HCT116 (cell line): ENCODE measurements around the gene PCDH15. TPM values are rescaled to one million over a fixed set of nuclear protein-coding genes. Genes with fewer than 3 reads are reported as not detected.

Experiments
- ATAC-seq: fragments of 200-7000 bp; cut with Tn5 transposase; 2 replicates; pipeline ENCODE4 v1.9.1; 2020; ENCODE audit warnings: mild to moderate bottlenecking, moderate library complexity
- BruUV-seq: library from RNA; stranded (reverse); fragments of 400-500 nt; replicated peaks from 2 replicates; lab custom pipeline; 2021; lab: Mats Ljungman, UMichigan
- CTCF ChIA-PET: fragments of 300-600 bp; sonication (Branson Sonifier 250); formaldehyde crosslinking; loops from one replicate; lab custom pipeline; 2021; ENCODE audit warnings: antibody characterized with exemption; lab: Charles Lee
- POLR2A ChIA-PET: fragments of 300-600, 350-600 bp; sonication (Branson Sonifier 250); formaldehyde crosslinking; loops from one replicate; lab custom pipeline; 2021; ENCODE audit warnings: antibody characterized with exemption; lab: Charles Lee
- RAD21 ChIA-PET, 2 experiments: fragments of 300-600 bp; sonication (Branson Sonifier 250); formaldehyde crosslinking; loops; one replicate each; lab custom pipeline; 2023; ENCODE audit warnings: low total read pairs in 2 of 2; ENCODE audit not compliant: uncharacterized antibody in 2 of 2, unreplicated experiment in 2 of 2, low non-redundant PET in 1 of 2; lab: Charles Lee
- DNase-seq: peaks from one replicate; pipeline ENCODE4 v3.0.0-alpha.2; 2010; ENCODE audit warnings: low read depth, low spot score
- H2AFZ ChIP-seq: fragments of 200-600 bp; shearing (Covaris generic), sonication (generic); 2 replicates; pipeline ENCODE4 v1.6.1; 2017; ENCODE audit warnings: low read depth, mixed run types, mixed read lengths, antibody characterized with exemption, low read length; ENCODE audit not compliant: poor library complexity, severe bottlenecking
- H3K27ac ChIP-seq: 2 replicates; pipeline ENCODE4 v1.5.1; 2012; ENCODE audit warnings: low read depth, low read length
- H3K27me3 ChIP-seq: fragments of 200-600 bp; sonication (generic); 2 replicates; pipeline ENCODE4 v1.6.1; 2016; ENCODE audit warnings: mixed run types, low read length, mixed read lengths; ENCODE audit not compliant: insufficient read depth
- H3K36me3 ChIP-seq, 2 experiments: fragments of 200-500 bp in 1 of 2; fragments of 200-600 bp in 1 of 2; sonication (Bioruptor generic) in 1 of 2; sonication (generic) in 1 of 2; 2 replicates each; pipeline versions ENCODE4 v1.5.1 to v1.6.1; 2014 to 2016; ENCODE audit warnings: low read length in 2 of 2, inconsistent platforms in 1 of 2, mixed read lengths in 1 of 2, mixed run types in 1 of 2; ENCODE audit not compliant: insufficient read depth in 2 of 2, control insufficient read depth in 1 of 2
- H3K4me1 ChIP-seq, 2 experiments: fragments of 200-600 bp in 1 of 2; sonication (generic) in 1 of 2; 2 replicates each; pipeline versions ENCODE4 v1.5.1 to v1.6.1; 2012 to 2017; ENCODE audit warnings: low read length in 2 of 2, inconsistent platforms in 1 of 2, mild to moderate bottlenecking in 1 of 2, mixed read lengths in 1 of 2, mixed run types in 1 of 2, moderate library complexity in 1 of 2; ENCODE audit not compliant: insufficient read depth in 2 of 2, control insufficient read depth in 1 of 2
- H3K4me2 ChIP-seq: fragments of 200-600 bp; sonication (generic); 2 replicates; pipeline ENCODE4 v1.6.1; 2017; ENCODE audit warnings: mixed run types, low read length, mixed read lengths
- H3K4me3 ChIP-seq, 2 experiments: fragments of 200-600 bp in 1 of 2; sonication (generic) in 1 of 2; replicated peaks in 1 of 2; 2 replicates each; pipeline ENCODE4 v1.5.1; 2011 to 2016; ENCODE audit warnings: low read length in 2 of 2, control low read depth in 1 of 2, low read depth in 1 of 2, mild to moderate bottlenecking in 1 of 2, mixed read lengths in 1 of 2, mixed run types in 1 of 2
- H3K79me2 ChIP-seq: fragments of 200-600 bp; sonication (generic); 2 replicates; pipeline ENCODE4 v1.6.1; 2017; ENCODE audit warnings: mild to moderate bottlenecking, mixed run types, low read length, moderate library complexity, mixed read lengths; ENCODE audit not compliant: insufficient read depth
- H3K9ac ChIP-seq: fragments of 200-600 bp; sonication (generic); 2 replicates; pipeline ENCODE4 v1.6.1; 2016; ENCODE audit warnings: low read length, mixed read lengths
- H3K9me2 ChIP-seq: fragments of 200-600 bp; sonication (generic), shearing (Covaris generic); 2 replicates; pipeline ENCODE4 v1.6.1; 2017; ENCODE audit warnings: mixed run types, mild to moderate bottlenecking, moderate library complexity; ENCODE audit not compliant: insufficient read depth
- H3K9me3 ChIP-seq, 2 experiments: fragments of 200-500 bp in 1 of 2; fragments of 200-600 bp in 1 of 2; sonication (Bioruptor generic) in 1 of 2; sonication (generic) in 1 of 2; 2 replicates each; pipeline ENCODE4 v1.6.1; 2014 to 2017; ENCODE audit warnings: low read length in 2 of 2, mixed read lengths in 2 of 2, inconsistent platforms in 1 of 2, low read depth in 1 of 2, mild to moderate bottlenecking in 1 of 2, mixed run types in 1 of 2, moderate library complexity in 1 of 2; ENCODE audit not compliant: control insufficient read depth in 1 of 2, insufficient read depth in 1 of 2
- H4K20me1 ChIP-seq: fragments of 200-600 bp; sonication (generic), shearing (Covaris generic); 2 replicates; pipeline ENCODE4 v1.6.1; 2017; ENCODE audit warnings: mixed run types, mild to moderate bottlenecking, moderate library complexity; ENCODE audit not compliant: insufficient read depth
- CEBPB ChIP-seq: IDR thresholded peaks from 2 replicates; pipeline ENCODE4 v1.6.1; 2012; ENCODE audit warnings: low read depth
- CTCF ChIP-seq, 3 experiments: fragments of 200-600 bp in 1 of 3; sonication (generic) in 1 of 3; IDR thresholded peaks in 2 of 3; conservative IDR thresholded peaks in 1 of 3; 2 replicates each; pipeline ENCODE4 v1.5.1; 2012 to 2017; ENCODE audit warnings: low read depth in 2 of 3, low read length in 2 of 3, antibody characterized with exemption in 1 of 3, borderline replicate concordance in 1 of 3, control low read depth in 1 of 3, mild to moderate bottlenecking in 1 of 3, mixed read lengths in 1 of 3, mixed run types in 1 of 3, moderate library complexity in 1 of 3; ENCODE audit not compliant: insufficient read depth in 1 of 3
- EGR1 ChIP-seq: IDR thresholded peaks from 2 replicates; pipeline ENCODE4 v1.6.1; 2012; ENCODE audit warnings: low read depth
- EZH2phosphoT487 ChIP-seq: fragments of 200-600 bp; IDR thresholded peaks from 2 replicates; pipeline ENCODE4 v1.6.1; 2018; ENCODE audit warnings: antibody characterized with exemption, borderline replicate concordance
- JUND ChIP-seq: IDR thresholded peaks from 2 replicates; pipeline ENCODE4 v1.6.1; 2012
- MAX ChIP-seq: IDR thresholded peaks from 2 replicates; pipeline ENCODE4 v1.6.1; 2012
- POLR2A ChIP-seq: IDR thresholded peaks from 2 replicates; pipeline ENCODE4 v1.7.0; 2011; ENCODE audit warnings: borderline replicate concordance; ENCODE audit not compliant: insufficient read depth, insufficient read length; ENCODE audit errors: extremely low read depth
- POLR2AphosphoS5 ChIP-seq: IDR thresholded peaks from 2 replicates; pipeline ENCODE4 v1.6.1; 2011; ENCODE audit warnings: mild to moderate bottlenecking, low read depth, low read length, moderate library complexity
- RAD21 ChIP-seq: IDR thresholded peaks from 2 replicates; pipeline ENCODE4 v1.6.1; 2012; ENCODE audit warnings: low read depth, mild to moderate bottlenecking
- SIN3A ChIP-seq: IDR thresholded peaks from 2 replicates; pipeline ENCODE4 v1.6.1; 2012; ENCODE audit warnings: low read depth
- SP1 ChIP-seq: IDR thresholded peaks from 2 replicates; pipeline ENCODE4 v1.6.1; 2012; ENCODE audit warnings: low read depth
- SRF ChIP-seq: IDR thresholded peaks from 2 replicates; pipeline ENCODE4 v1.6.1; 2012; ENCODE audit warnings: low read depth
- ZBTB33 ChIP-seq: IDR thresholded peaks from 2 replicates; pipeline ENCODE4 v1.6.1; 2011; ENCODE audit warnings: mild to moderate bottlenecking, low read length, moderate library complexity; ENCODE audit not compliant: insufficient replicate concordance; ENCODE audit errors: extremely low read depth
- ZFX ChIP-seq: fragments of 450-650 bp; IDR thresholded peaks from 2 replicates; pipeline ENCODE4 v1.6.1; 2017
- ZNF274 ChIP-seq: fragments of 200-500 bp; sonication (Bioruptor generic); IDR thresholded peaks from 2 replicates; pipeline ENCODE4 v1.6.1; 2014; ENCODE audit warnings: mild to moderate bottlenecking, low read depth, low read length, inconsistent platforms
- intact Hi-C: fragments of 100-400 bp; cut with micrococcal nuclease; formaldehyde crosslinking; loops from 2 replicates; pipeline ENCODE4 v1.10.0; 2022
- total RNA-seq: library from RNA; stranded (reverse); gene quantifications from one replicate; pipeline ENCODE4 v1.2.1, GENCODE V29; 2021; ENCODE audit not compliant: unreplicated experiment

PCDH15 gene
- total RNA-seq, 1 experiment from 2014 or later: not detected

GRCh38 chr10:54137396-54137795 is 663.6 kb downstream of the PCDH15 start:
- ChIA-PET CTCF (no interaction called here), RAD21 (no interaction called here), POLR2A (no interaction called here)
- H4K20me1 ChIP-seq: no peaks in the 10 kb centered on the region
- no peak for TF ChIP-seq POLR2AphosphoS5
- TF ChIP-seq ZFX: no peak
- no peak for TF ChIP-seq SRF
- TF ChIP-seq EGR1: no peak
- TF ChIP-seq RAD21: no peak
- no peak for TF ChIP-seq JUND
- no peak for TF ChIP-seq POLR2A
- TF ChIP-seq ZBTB33: no peak
- no peak for TF ChIP-seq MAX
- no peak for TF ChIP-seq SIN3A
- no peak for TF ChIP-seq SP1
- no peak for TF ChIP-seq ZNF274
- TF ChIP-seq CEBPB: no peak
- no peak for TF ChIP-seq EZH2phosphoT487
- no peak for TF ChIP-seq CTCF (IDR thresholded peaks at IDR 0.05 in 2 of 3, conservative IDR thresholded peaks at IDR 0.05 in 1 of 3; ENCODE audit: borderline replicate concordance in 1 of 3, insufficient read depth in 1 of 3, low read depth in 2 of 3, low read length in 2 of 3)
- no peak overlapping the region for H2AFZ ChIP-seq
- no peaks in the 10 kb centered on the region for H3K27me3 ChIP-seq
- no peak overlapping the region for H3K9ac ChIP-seq
- H3K27ac ChIP-seq: no peak overlapping the region
- BruUV-seq: no TSS peak
- no peak overlapping the region for H3K4me2 ChIP-seq
- no peaks in the 10 kb centered on the region for H3K9me2 ChIP-seq
- H3K9me3 ChIP-seq: peaks cover 10 to 30% of the 10 kb centered on the region in 2 experiments; a peak in 1 of 4 replicates
- H3K36me3 ChIP-seq: no peaks in the 10 kb centered on the region
- intact Hi-C loops: no loop called here
- no peak for DNase-seq
- no peaks in the 10 kb centered on the region for H3K79me2 ChIP-seq
- H3K4me1 ChIP-seq: no peaks in the 10 kb centered on the region
- H3K4me3 ChIP-seq: no peak overlapping the region
- ATAC-seq: no peak
